CD4-positive, alpha-beta T cell (primary cell): ENCODE data around the gene PRM2. TPM values are rescaled to one million over a fixed set of nuclear protein-coding genes. Genes with fewer than 3 reads are reported as not detected.
A peak's percentile ranks its signal among the peaks of the same experiment; 100 is the strongest.

ENCODE experiments used
- ATAC-seq: fragments of 200-7000 bp; cut with Tn5 transposase; one replicate; pipeline ENCODE4 v1.10.0; 2022; ENCODE audit warnings: mild to moderate bottlenecking; ENCODE audit not compliant: poor library complexity
- CTCF ChIA-PET: fragments of 350-600 bp; sonication (Branson Sonifier 250); formaldehyde crosslinking; loops from one replicate; lab custom pipeline; 2021; ENCODE audit warnings: antibody characterized with exemption, inconsistent platforms; lab: Charles Lee
- POLR2A ChIA-PET: fragments of 350-600 bp; sonication (Branson Sonifier 250); formaldehyde crosslinking; loops from one replicate; lab custom pipeline; 2021; ENCODE audit warnings: antibody characterized with exemption, inconsistent platforms; lab: Charles Lee
- DNase-seq, 14 experiments: peaks; one replicate each; pipeline ENCODE4 v3.0.0-alpha.2; 2013 to 2020; ENCODE audit warnings: mixed read lengths in 2 of 14
- H3K27ac ChIP-seq, 2 donors: one replicate each; pipeline versions ENCODE4 v1.5.1 to v1.7.0; 2013; ENCODE audit warnings: low read length in 2 of 2, low read depth in 1 of 2, mild to moderate bottlenecking in 1 of 2
- H3K27me3 ChIP-seq, 2 experiments: 1 replicate in 1 of 2; 2 replicates in 1 of 2; pipeline versions ENCODE4 v1.6.1 to v1.7.0; 2013; ENCODE audit warnings: low read length in 2 of 2, control low read depth in 1 of 2, mild to moderate bottlenecking in 1 of 2, moderate library complexity in 1 of 2; ENCODE audit not compliant: insufficient read depth in 2 of 2, control insufficient read depth in 1 of 2
- H3K36me3 ChIP-seq: one replicate; pipeline ENCODE4 v1.6.1; 2013; ENCODE audit warnings: low read length, control low read depth; ENCODE audit not compliant: insufficient read depth
- H3K4me1 ChIP-seq: one replicate; pipeline ENCODE4 v1.6.1; 2013; ENCODE audit warnings: low read length, control low read depth; ENCODE audit not compliant: insufficient read depth
- H3K4me3 ChIP-seq: one replicate; pipeline ENCODE4 v1.5.1; 2013; ENCODE audit warnings: mild to moderate bottlenecking, low read length, moderate library complexity
- H3K9me3 ChIP-seq, 2 experiments: 1 replicate in 1 of 2; 2 replicates in 1 of 2; pipeline versions ENCODE4 v1.6.1 to v1.7.0; 2013; ENCODE audit warnings: low read length in 2 of 2, mild to moderate bottlenecking in 2 of 2, control low read depth in 1 of 2, moderate library complexity in 1 of 2; ENCODE audit not compliant: control insufficient read depth in 1 of 2, insufficient read depth in 1 of 2
- H3K27ac Mint-ChIP-seq: one replicate; pipeline ENCODE4 v1.8.0; 2020; ENCODE audit warnings: mixed read lengths
- H3K27me3 Mint-ChIP-seq: one replicate; pipeline ENCODE4 v1.8.0; 2021; ENCODE audit warnings: mixed read lengths
- H3K36me3 Mint-ChIP-seq: one replicate; pipeline ENCODE4 v1.8.0; 2021; ENCODE audit warnings: low read depth, mixed read lengths
- H3K4me1 Mint-ChIP-seq: one replicate; pipeline ENCODE4 v1.8.0; 2021; ENCODE audit warnings: low read depth, mixed read lengths
- H3K4me3 Mint-ChIP-seq: one replicate; pipeline ENCODE4 v1.8.0; 2020; ENCODE audit warnings: mild to moderate bottlenecking, mixed read lengths
- H3K9me3 Mint-ChIP-seq: one replicate; pipeline ENCODE4 v1.8.0; 2020; ENCODE audit warnings: mixed read lengths
- intact Hi-C, 2 experiments: fragments of 100-400 bp; cut with DNase I in 1 of 2; cut with micrococcal nuclease in 1 of 2; formaldehyde crosslinking; loops; one replicate each; pipeline versions ENCODE4 v1.15.1 to v1.9.0; 2023 to 2025; cut with DNase I, micrococcal nuclease
- total RNA-seq, 174 experiments: library from RNA in 2 of 174; stranded (reverse) in 2 of 174; gene quantifications; one replicate each; pipeline ENCODE4 v1.2.3 and lab custom pipeline; 2021 to 2026
- TF ChIP-seq, protein P1 (sequence below): fragments of 200-600 bp; IDR thresholded peaks from one replicate; pipeline ENCODE4 v1.8.0; 2022; ENCODE audit warnings: antibody characterized with exemption, mild to moderate bottlenecking

The PRM2 gene
- total RNA-seq, 2 experiments from 2014 or later, result not detected

DNA sequence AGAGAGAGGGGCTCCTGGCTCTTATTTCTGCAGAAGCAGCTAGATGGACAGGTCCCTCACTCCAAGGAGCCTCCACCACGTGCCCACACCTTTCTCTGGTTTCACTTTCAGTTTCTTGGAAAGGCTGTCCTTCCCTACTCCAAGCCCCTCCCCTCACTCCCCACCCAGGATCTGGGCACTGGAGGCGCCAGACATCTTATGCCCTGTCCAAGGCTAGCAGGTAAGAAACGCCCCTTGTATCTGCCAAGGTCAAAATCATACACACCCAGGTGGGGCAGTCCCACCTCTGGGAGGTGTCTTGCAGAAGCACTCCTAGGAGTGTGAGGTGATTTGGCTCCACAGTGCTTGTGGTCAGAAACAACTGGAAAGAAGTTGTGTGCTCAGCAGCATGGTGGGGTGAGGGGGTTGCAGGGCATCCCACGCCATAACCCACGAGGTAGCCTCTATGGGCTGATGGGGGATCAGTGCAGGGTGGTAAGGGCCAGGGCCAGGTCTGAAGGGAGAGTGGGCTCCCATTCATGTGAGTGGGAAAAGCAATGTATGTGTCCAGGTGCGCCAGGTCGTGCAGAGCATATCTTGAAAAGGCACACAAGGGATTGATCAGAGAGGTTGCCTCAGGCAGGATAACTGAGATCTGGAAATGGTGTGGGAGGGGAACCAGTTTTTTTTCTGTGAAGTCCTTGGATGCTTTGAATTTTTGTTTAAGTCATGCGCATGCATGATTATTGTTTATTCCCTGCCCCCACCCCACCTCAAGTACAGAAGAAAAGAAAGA is 36.6 kb upstream of the PRM2 start:
- H3K4me3 Mint-ChIP-seq, result no peak overlapping the region
- TF ChIP-seq, protein P1, sequence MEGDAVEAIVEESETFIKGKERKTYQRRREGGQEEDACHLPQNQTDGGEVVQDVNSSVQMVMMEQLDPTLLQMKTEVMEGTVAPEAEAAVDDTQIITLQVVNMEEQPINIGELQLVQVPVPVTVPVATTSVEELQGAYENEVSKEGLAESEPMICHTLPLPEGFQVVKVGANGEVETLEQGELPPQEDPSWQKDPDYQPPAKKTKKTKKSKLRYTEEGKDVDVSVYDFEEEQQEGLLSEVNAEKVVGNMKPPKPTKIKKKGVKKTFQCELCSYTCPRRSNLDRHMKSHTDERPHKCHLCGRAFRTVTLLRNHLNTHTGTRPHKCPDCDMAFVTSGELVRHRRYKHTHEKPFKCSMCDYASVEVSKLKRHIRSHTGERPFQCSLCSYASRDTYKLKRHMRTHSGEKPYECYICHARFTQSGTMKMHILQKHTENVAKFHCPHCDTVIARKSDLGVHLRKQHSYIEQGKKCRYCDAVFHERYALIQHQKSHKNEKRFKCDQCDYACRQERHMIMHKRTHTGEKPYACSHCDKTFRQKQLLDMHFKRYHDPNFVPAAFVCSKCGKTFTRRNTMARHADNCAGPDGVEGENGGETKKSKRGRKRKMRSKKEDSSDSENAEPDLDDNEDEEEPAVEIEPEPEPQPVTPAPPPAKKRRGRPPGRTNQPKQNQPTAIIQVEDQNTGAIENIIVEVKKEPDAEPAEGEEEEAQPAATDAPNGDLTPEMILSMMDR, result no peak
- POLR2A ChIA-PET, result interaction anchor here (0.7 to 5.9 kb wide), 5 partner anchors 15 to 58 kb away, joined by 3 to 29 read pairs (median 4); no protein-coding TSS in a partner anchor
- H3K36me3 Mint-ChIP-seq, result no peaks in the 10 kb centered on the region
- H3K4me1 ChIP-seq, result peaks cover 38% of the 10 kb centered on the region
- DNase-seq, result peak in 4 of 14 experiments; percentile 27 to 73 (median 37)
- intact Hi-C loops, result no loop called here
- CTCF ChIA-PET, result no interaction called here
- H3K27me3 Mint-ChIP-seq, result no peaks in the 10 kb centered on the region
- ATAC-seq, result peak; percentile 31
- H3K27ac ChIP-seq, result no peak overlapping the region
- H3K4me1 Mint-ChIP-seq, result peaks cover 39% of the 10 kb centered on the region
- H3K9me3 ChIP-seq, result no peaks in the 10 kb centered on the region
- H3K27me3 ChIP-seq, result no peaks in the 10 kb centered on the region
- no peaks in the 10 kb centered on the region for H3K36me3 ChIP-seq
- H3K9me3 Mint-ChIP-seq, result no peaks in the 10 kb centered on the region
- H3K27ac Mint-ChIP-seq, result peak overlapping the region; percentile 81
- H3K4me3 ChIP-seq, result no peak overlapping the region

DNA sequence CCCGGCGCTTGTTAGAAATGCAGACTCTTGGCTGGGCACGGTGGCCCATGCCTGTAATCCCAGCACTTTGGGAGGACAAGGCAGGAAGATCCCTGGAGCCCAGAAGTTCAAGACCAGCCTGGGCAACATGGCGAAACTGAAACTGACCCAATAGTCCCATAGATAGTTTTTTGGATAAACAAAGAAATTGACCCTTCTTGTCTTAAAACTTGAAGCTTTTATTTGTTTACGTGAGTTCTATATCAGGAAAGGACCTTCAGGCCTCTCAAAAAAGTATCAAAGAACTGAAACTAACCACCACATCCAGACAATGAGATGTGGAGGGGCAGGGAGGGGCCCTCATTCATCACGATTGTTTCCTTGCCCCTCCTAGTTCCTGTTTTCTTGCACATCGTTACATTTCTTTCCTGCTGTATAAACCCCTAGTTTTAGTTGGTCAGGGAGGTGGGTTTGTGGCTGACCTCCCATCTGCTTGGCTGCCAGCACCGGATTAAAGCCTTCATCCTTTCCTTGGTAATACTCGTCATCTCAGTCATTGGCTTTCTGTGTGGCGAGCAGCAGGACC is 34.8 kb upstream of the PRM2 start:
- peak overlapping the region; percentile 40 for H3K4me3 Mint-ChIP-seq
- peak overlapping the region; percentile 81 for H3K27ac Mint-ChIP-seq
- Histone ChIP-seq H3K4me1 (peaks cover 38% of the 10 kb centered on the region), H3K27me3 (no peaks in the 10 kb centered on the region), H3K27ac (no peak overlapping the region), H3K4me3 (no peak overlapping the region), H3K9me3 (no peaks in the 10 kb centered on the region), H3K36me3 (no peaks in the 10 kb centered on the region)
- intact Hi-C loops, result no loop called here
- TF ChIP-seq, protein P1, result no peak
- H3K9me3 Mint-ChIP-seq, result no peaks in the 10 kb centered on the region
- peaks cover 39% of the 10 kb centered on the region for H3K4me1 Mint-ChIP-seq
- POLR2A ChIA-PET, result interaction anchor here (0.8 to 5.9 kb wide), 9 partner anchors 13 to 59 kb away, joined by 3 to 29 read pairs (median 4); partner anchors contain the start of gene SOCS1
- DNase-seq, result peak in 6 of 14 experiments; percentile 22 to 79 (median 51)
- no peaks in the 10 kb centered on the region for H3K27me3 Mint-ChIP-seq
- CTCF ChIA-PET, result interaction anchor here (0.6 kb wide), 1 partner anchor 479 kb away, joined by 3 read pairs; no protein-coding TSS in a partner anchor
- ATAC-seq, result peak; percentile 81
- no peaks in the 10 kb centered on the region for H3K36me3 Mint-ChIP-seq

DNA sequence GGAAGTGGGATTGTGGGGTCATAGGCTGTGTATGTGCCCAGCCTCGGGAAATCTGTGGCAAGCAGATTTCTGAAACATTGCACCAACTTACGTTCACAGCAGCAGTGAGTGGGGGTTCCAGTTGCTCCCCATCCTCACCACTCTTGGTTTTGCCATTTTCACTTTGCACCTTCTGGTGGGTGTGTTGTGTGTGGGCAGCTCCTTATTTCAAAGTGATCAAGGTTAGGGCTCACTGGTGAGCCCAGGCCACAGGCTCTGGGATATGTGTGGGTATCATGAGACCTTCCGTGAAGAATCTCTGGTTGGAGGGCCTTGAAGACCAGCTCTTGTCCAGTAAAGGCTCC is 34.3 kb upstream of the PRM2 start:
- intact Hi-C loops, result no loop called here
- no peaks in the 10 kb centered on the region for H3K27me3 Mint-ChIP-seq
- H3K4me1 ChIP-seq, result peaks cover 38% of the 10 kb centered on the region

More for the DNA sequence above, 34.3 kb upstream of the PRM2 start:
- Mint-ChIP-seq H3K27ac (peak overlapping the region; percentile 81), H3K4me3 (peak overlapping the region; percentile 40), H3K36me3 (no peaks in the 10 kb centered on the region), H3K4me1 (peaks cover 39% of the 10 kb centered on the region), H3K9me3 (no peaks in the 10 kb centered on the region)
- DNase-seq, result no peak
- Histone ChIP-seq H3K36me3 (no peaks in the 10 kb centered on the region), H3K27me3 (no peaks in the 10 kb centered on the region), H3K4me3 (no peak overlapping the region), H3K27ac (no peak overlapping the region), H3K9me3 (no peaks in the 10 kb centered on the region)
- POLR2A ChIA-PET, result interaction anchor here (0.8 to 5.9 kb wide), 10 partner anchors 13 to 58 kb away, joined by 3 to 29 read pairs (median 4); partner anchors contain the start of gene SOCS1
- ATAC-seq, result no peak
- TF ChIP-seq, protein P1, result no peak
- CTCF ChIA-PET, result no interaction called here
